ENCODE results near the gene PLEKHA7. TPM values are rescaled to one million over a fixed set of nuclear protein-coding genes. Genes with fewer than 3 reads are reported as not detected.
"Not testable (repeated sequence)": the region's sequence is repeated elsewhere in the genome, so short reads cannot be mapped to it uniquely, and the experiment has no call there.

PLEKHA7 gene
- polyA plus RNA-seq, 1 donor (not counting 4 experiments of a cell fraction or from before 2014, with no cell fraction given), result 1.4 TPM

GRCh38 chr11:17000987-17001386, 13.2 kb downstream of the PLEKHA7 start:
- no peaks in the 10 kb centered on the region for H3K79me2 ChIP-seq (ENCODE audit: control insufficient read depth, insufficient read depth, low read length)
- H3K4me3 ChIP-seq (ENCODE audit: control insufficient read depth in 2 of 3, extremely low read depth in 1 of 3, insufficient read depth in 2 of 3, low read depth in 1 of 3, low read length in 3 of 3), result no peak overlapping the region

GRCh38 chr11:17000253-17000652, 14.0 kb downstream of the PLEKHA7 start:
- H3K4me3 ChIP-seq (ENCODE audit: control insufficient read depth in 2 of 3, extremely low read depth in 1 of 3, insufficient read depth in 2 of 3, low read depth in 1 of 3, low read length in 3 of 3); H3K4me1 ChIP-seq (ENCODE audit: control insufficient read depth, extremely low read depth, insufficient read depth, low read length); DNase-seq (ENCODE audit: low read depth, low spot score); dilution Hi-C loops (cut with MboI; ENCODE audit: extremely low pct_ligation_motif_present, low sequenced_read_pairs); H3K9me1 ChIP-seq (ENCODE audit: control insufficient read depth, extremely low read depth, insufficient read depth, low read length); H3K27me3 ChIP-seq (ENCODE audit: control insufficient read depth, extremely low read depth, insufficient read depth, low read length); H3K9ac ChIP-seq (ENCODE audit: control insufficient read depth, extremely low read depth, insufficient read depth, low read length); H3K27ac ChIP-seq (ENCODE audit: control insufficient read depth, insufficient read depth, low read length); H3K9me3 ChIP-seq (ENCODE audit: control insufficient read depth, low read depth, low read length); H3K4me2 ChIP-seq (ENCODE audit: control insufficient read depth, extremely low read depth, insufficient read depth, low read depth, low read length); H3K36me3 ChIP-seq (ENCODE audit: control insufficient read depth in 2 of 2, extremely low read depth in 1 of 2, insufficient read depth in 2 of 2, low read length in 2 of 2); H2AFZ ChIP-seq (ENCODE audit: control insufficient read depth, low read length); FAIRE-seq; H3K79me2 ChIP-seq (ENCODE audit: control insufficient read depth, insufficient read depth, low read length); H4K20me1 ChIP-seq (ENCODE audit: control insufficient read depth, extremely low read depth, insufficient read depth, low read length): not testable (repeated sequence)

More at GRCh38 chr11:17000987-17001386, 13.2 kb downstream of the PLEKHA7 start:
- no peaks in the 10 kb centered on the region for H3K4me1 ChIP-seq (ENCODE audit: control insufficient read depth, extremely low read depth, insufficient read depth, low read length)
- dilution Hi-C loops (cut with MboI; ENCODE audit: extremely low pct_ligation_motif_present, low sequenced_read_pairs), result no loop called here
- no peaks in the 10 kb centered on the region for H3K9me1 ChIP-seq (ENCODE audit: control insufficient read depth, extremely low read depth, insufficient read depth, low read length)
- H4K20me1 ChIP-seq (ENCODE audit: control insufficient read depth, extremely low read depth, insufficient read depth, low read length), result no peaks in the 10 kb centered on the region
- H3K27me3 ChIP-seq (ENCODE audit: control insufficient read depth, extremely low read depth, insufficient read depth, low read length), result no peaks in the 10 kb centered on the region
- no peak overlapping the region for H3K4me2 ChIP-seq (ENCODE audit: control insufficient read depth, extremely low read depth, insufficient read depth, low read depth, low read length)
- TF ChIP-seq EZH2 (IDR thresholded peaks at IDR 0.05; ENCODE audit: low read length) (no peak), CTCF (optimal IDR thresholded peaks at IDR 0.05 in 1 of 3, IDR thresholded peaks at IDR 0.05 in 1 of 3, conservative IDR thresholded peaks at IDR 0.05 in 1 of 3; ENCODE audit: extremely low read depth in 1 of 3, insufficient read depth in 2 of 3, low read length in 3 of 3) (no peak)
- DNase-seq (ENCODE audit: low read depth, low spot score) (no peak), FAIRE-seq (no peak)
- H3K9me3 ChIP-seq (ENCODE audit: control insufficient read depth, low read depth, low read length), result no peaks in the 10 kb centered on the region
- H3K9ac ChIP-seq (ENCODE audit: control insufficient read depth, extremely low read depth, insufficient read depth, low read length), result no peak overlapping the region
- H3K27ac ChIP-seq (ENCODE audit: control insufficient read depth, insufficient read depth, low read length), result no peak overlapping the region
- no peaks in the 10 kb centered on the region for H3K36me3 ChIP-seq (ENCODE audit: control insufficient read depth in 2 of 2, extremely low read depth in 1 of 2, insufficient read depth in 2 of 2, low read length in 2 of 2)
- no peak overlapping the region for H2AFZ ChIP-seq (ENCODE audit: control insufficient read depth, low read length)

GRCh38 chr11:16999116-16999515, 15.1 kb downstream of the PLEKHA7 start:
- Histone ChIP-seq H3K27me3 (ENCODE audit: control insufficient read depth, extremely low read depth, insufficient read depth, low read length) (no peaks in the 10 kb centered on the region), H3K79me2 (ENCODE audit: control insufficient read depth, insufficient read depth, low read length) (no peaks in the 10 kb centered on the region), H3K4me3 (ENCODE audit: control insufficient read depth in 2 of 3, extremely low read depth in 1 of 3, insufficient read depth in 2 of 3, low read depth in 1 of 3, low read length in 3 of 3) (no peak overlapping the region), H3K9ac (ENCODE audit: control insufficient read depth, extremely low read depth, insufficient read depth, low read length) (no peak overlapping the region), H3K9me3 (ENCODE audit: control insufficient read depth, low read depth, low read length) (no peaks in the 10 kb centered on the region), H3K4me1 (ENCODE audit: control insufficient read depth, extremely low read depth, insufficient read depth, low read length) (no peaks in the 10 kb centered on the region), H3K36me3 (ENCODE audit: control insufficient read depth in 2 of 2, extremely low read depth in 1 of 2, insufficient read depth in 2 of 2, low read length in 2 of 2) (no peaks in the 10 kb centered on the region), H2AFZ (ENCODE audit: control insufficient read depth, low read length) (no peak overlapping the region), H4K20me1 (ENCODE audit: control insufficient read depth, extremely low read depth, insufficient read depth, low read length) (no peaks in the 10 kb centered on the region), H3K4me2 (ENCODE audit: control insufficient read depth, extremely low read depth, insufficient read depth, low read depth, low read length) (no peak overlapping the region), H3K27ac (ENCODE audit: control insufficient read depth, insufficient read depth, low read length) (no peak overlapping the region), H3K9me1 (ENCODE audit: control insufficient read depth, extremely low read depth, insufficient read depth, low read length) (no peaks in the 10 kb centered on the region)
- TF ChIP-seq CTCF (optimal IDR thresholded peaks at IDR 0.05 in 1 of 3, IDR thresholded peaks at IDR 0.05 in 1 of 3, conservative IDR thresholded peaks at IDR 0.05 in 1 of 3; ENCODE audit: extremely low read depth in 1 of 3, insufficient read depth in 2 of 3, low read length in 3 of 3), result no peak
- no peak for TF ChIP-seq EZH2 (IDR thresholded peaks at IDR 0.05; ENCODE audit: low read length)
- no peak for FAIRE-seq
- dilution Hi-C loops (cut with MboI; ENCODE audit: extremely low pct_ligation_motif_present, low sequenced_read_pairs), result no loop called here
- DNase-seq (ENCODE audit: low read depth, low spot score), result no peak

All from keratinocyte (primary cell).